HG03575 (cell line): ENCODE data around the gene UBE2E2.
A peak's percentile ranks its signal among the peaks of the same experiment; 100 is the strongest.
"Not testable (repeated sequence)": the region's sequence is repeated elsewhere in the genome, so short reads cannot be mapped to it uniquely, and the experiment has no call there.

Experiments
- ATAC-seq: cut with Tn5 transposase; IDR thresholded peaks from one replicate; pipeline ENCODE4 v1.9.1; 2021; ENCODE audit not compliant: unreplicated experiment, insufficient number of reproducible peaks, low FRiP score; ENCODE audit errors: extremely low read depth

UBE2E2 gene

GRCh38 chr3:23308986-23309625 is 106.0 kb downstream of the UBE2E2 start:
- no peak for ATAC-seq

GRCh38 chr3:23312866-23313265 is 109.7 kb downstream of the UBE2E2 start:
- no peak for ATAC-seq

GRCh38 chr3:23314981-23315762 is 112.0 kb downstream of the UBE2E2 start:
- no peak for ATAC-seq

- ATAC-seq, result no peak
Observed at GRCh38 chr3:23316924-23317323, 113.8 kb downstream of the UBE2E2 start.

GRCh38 chr3:23319366-23320312 is 116.5 kb downstream of the UBE2E2 start:
- no peak for ATAC-seq

- no peak for ATAC-seq
Observed at GRCh38 chr3:23320586-23321570, 117.8 kb downstream of the UBE2E2 start.

- ATAC-seq, result peak; percentile 50
Observed at GRCh38 chr3:23324745-23325144, 121.6 kb downstream of the UBE2E2 start.

- ATAC-seq, result no peak
Observed at GRCh38 chr3:23325466-23326065, 122.4 kb downstream of the UBE2E2 start.

GRCh38 chr3:23329471-23330105 is 126.5 kb downstream of the UBE2E2 start:
- no peak for ATAC-seq

GRCh38 chr3:23330568-23330967 is 127.4 kb downstream of the UBE2E2 start:
- ATAC-seq, result no peak

- ATAC-seq, result no peak
Observed at GRCh38 chr3:23331141-23331935, 128.2 kb downstream of the UBE2E2 start.

- no peak for ATAC-seq
Observed at GRCh38 chr3:23333633-23334032, 130.5 kb downstream of the UBE2E2 start.

- not testable (repeated sequence) for ATAC-seq
Observed at GRCh38 chr3:23336853-23337252, 133.7 kb downstream of the UBE2E2 start.

- ATAC-seq, result no peak
Observed at GRCh38 chr3:23341147-23341838, 138.2 kb downstream of the UBE2E2 start.

- ATAC-seq, result no peak
Observed at GRCh38 chr3:23342343-23342742, 139.2 kb downstream of the UBE2E2 start.

- ATAC-seq, result no peak
Observed at GRCh38 chr3:23343509-23343908, 140.4 kb downstream of the UBE2E2 start.
